ENCODE results near the gene HOXA6.

HOXA6 gene

DNA sequence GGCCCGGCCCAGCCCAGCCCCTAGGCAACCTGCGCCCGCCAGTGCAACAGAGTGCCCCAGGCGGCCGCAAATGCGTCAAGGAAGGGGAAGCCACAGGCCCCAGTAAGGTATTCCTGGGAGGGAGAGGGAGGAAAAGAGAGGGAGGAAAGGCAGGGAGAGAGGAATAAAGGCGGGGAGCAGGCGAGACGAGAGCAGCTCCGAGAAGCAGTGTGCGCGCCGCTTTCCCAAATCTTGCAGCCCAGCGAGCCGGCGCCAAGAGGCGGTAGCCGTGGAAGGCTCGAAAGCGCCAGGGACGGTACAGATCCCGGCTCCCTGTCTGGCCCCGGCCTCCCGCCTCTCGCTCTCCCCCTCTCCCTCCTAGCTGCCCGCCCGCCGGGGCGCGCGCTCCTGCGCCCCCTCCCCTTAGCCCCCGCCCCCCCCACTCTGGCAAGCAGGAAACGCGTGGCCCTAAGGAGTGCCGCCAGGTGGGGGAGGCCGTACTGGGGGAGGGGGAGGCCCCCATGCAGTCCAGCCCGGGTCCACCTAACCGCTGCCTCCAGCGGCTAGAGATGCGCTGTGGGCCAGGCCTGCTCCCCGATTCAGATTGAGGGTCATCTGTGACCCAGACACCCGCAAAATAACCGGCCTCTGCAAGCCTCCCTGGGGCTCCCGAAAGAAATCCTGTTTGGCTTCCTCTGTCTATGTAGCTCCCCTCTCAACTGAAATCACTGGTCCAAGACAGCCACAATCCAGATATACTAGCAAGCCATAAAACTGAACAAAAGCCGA is 22.3 kb upstream of the HOXA6 start:
- DNase-seq (no peak), ATAC-seq (ENCODE audit: insufficient read depth, low read depth) (no peak)
- no peak overlapping the region for H3K27ac ChIP-seq (ENCODE audit: low read length)
- H4K20me1 ChIP-seq (ENCODE audit: insufficient read depth, low read length): no peaks in the 10 kb centered on the region
- peaks cover 7% of the 10 kb centered on the region for H3K27me3 ChIP-seq (ENCODE audit: insufficient read depth, low read length, poor library complexity)
- no peaks in the 10 kb centered on the region for H3K4me1 ChIP-seq (ENCODE audit: insufficient read depth, low read length)
- no peak overlapping the region for H3K4me2 ChIP-seq (ENCODE audit: insufficient read depth, low read length)
- H3K79me2 ChIP-seq (ENCODE audit: insufficient read depth, low read length): no peaks in the 10 kb centered on the region
- H3K9ac ChIP-seq (ENCODE audit: low read depth, low read length): no peak overlapping the region
- no peak overlapping the region for H2AFZ ChIP-seq (ENCODE audit: low read depth, low read length)
- no peaks in the 10 kb centered on the region for H3K9me3 ChIP-seq (ENCODE audit: insufficient read depth, low read length, severe bottlenecking)
- no peaks in the 10 kb centered on the region for H3K36me3 ChIP-seq (ENCODE audit: insufficient read depth, low read length)
- TF ChIP-seq EZH2 (IDR thresholded peaks at IDR 0.05; ENCODE audit: borderline replicate concordance, low read depth, low read length, severe bottlenecking): no peak
- TF ChIP-seq, protein P1, sequence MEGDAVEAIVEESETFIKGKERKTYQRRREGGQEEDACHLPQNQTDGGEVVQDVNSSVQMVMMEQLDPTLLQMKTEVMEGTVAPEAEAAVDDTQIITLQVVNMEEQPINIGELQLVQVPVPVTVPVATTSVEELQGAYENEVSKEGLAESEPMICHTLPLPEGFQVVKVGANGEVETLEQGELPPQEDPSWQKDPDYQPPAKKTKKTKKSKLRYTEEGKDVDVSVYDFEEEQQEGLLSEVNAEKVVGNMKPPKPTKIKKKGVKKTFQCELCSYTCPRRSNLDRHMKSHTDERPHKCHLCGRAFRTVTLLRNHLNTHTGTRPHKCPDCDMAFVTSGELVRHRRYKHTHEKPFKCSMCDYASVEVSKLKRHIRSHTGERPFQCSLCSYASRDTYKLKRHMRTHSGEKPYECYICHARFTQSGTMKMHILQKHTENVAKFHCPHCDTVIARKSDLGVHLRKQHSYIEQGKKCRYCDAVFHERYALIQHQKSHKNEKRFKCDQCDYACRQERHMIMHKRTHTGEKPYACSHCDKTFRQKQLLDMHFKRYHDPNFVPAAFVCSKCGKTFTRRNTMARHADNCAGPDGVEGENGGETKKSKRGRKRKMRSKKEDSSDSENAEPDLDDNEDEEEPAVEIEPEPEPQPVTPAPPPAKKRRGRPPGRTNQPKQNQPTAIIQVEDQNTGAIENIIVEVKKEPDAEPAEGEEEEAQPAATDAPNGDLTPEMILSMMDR (IDR thresholded peaks at IDR 0.05; ENCODE audit: borderline replicate concordance, extremely low read depth, low read length, poor library complexity, severe bottlenecking): no peak
- H3K4me3 ChIP-seq (ENCODE audit: low read depth in 1 of 2, low read length in 2 of 2): no peak overlapping the region

DNA sequence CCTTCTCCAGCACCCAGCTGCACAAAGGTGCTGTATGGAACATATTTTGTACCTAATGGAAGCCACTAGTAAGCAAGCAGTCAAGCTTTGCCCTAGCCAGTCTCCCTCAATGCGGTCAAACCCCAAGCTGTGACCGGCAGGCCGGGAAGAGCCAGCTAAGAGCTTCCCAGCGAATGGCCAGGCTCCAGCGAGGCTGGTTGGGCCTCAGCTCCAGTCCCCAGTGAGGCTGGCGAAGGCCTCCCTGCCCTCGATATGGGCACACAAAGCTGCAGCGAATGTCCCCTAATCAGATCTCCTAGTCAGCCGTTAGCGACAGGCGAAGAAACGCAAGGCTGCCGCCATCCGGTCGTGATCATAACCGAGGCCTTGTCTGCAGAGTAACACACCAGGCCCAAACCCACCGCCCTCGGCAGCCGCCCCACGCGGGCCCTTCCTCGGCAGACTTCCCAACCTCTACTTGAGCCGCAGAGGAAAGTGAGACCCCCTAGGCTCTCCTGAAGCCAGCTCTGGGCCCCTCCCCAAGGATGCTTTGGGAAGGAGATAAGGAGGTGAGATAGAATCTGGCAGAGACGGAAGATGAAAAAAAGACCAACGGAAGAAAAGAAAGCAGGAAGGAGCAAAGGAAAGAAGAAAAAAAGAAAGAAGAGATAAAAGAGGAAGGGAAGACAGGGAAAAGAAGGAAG is 20.8 kb upstream of the HOXA6 start:
- Histone ChIP-seq H3K27me3 (ENCODE audit: insufficient read depth, low read length, poor library complexity) (peaks cover 7% of the 10 kb centered on the region), H3K79me2 (ENCODE audit: insufficient read depth, low read length) (no peaks in the 10 kb centered on the region), H3K9me3 (ENCODE audit: insufficient read depth, low read length, severe bottlenecking) (no peaks in the 10 kb centered on the region), H3K4me1 (ENCODE audit: insufficient read depth, low read length) (no peaks in the 10 kb centered on the region), H3K27ac (ENCODE audit: low read length) (no peak overlapping the region), H3K4me2 (ENCODE audit: insufficient read depth, low read length) (no peak overlapping the region), H3K4me3 (ENCODE audit: low read depth in 1 of 2, low read length in 2 of 2) (no peak overlapping the region), H4K20me1 (ENCODE audit: insufficient read depth, low read length) (no peaks in the 10 kb centered on the region), H3K36me3 (ENCODE audit: insufficient read depth, low read length) (no peaks in the 10 kb centered on the region), H3K9ac (ENCODE audit: low read depth, low read length) (no peak overlapping the region), H2AFZ (ENCODE audit: low read depth, low read length) (no peak overlapping the region)
- DNase-seq (no peak), ATAC-seq (ENCODE audit: insufficient read depth, low read depth) (no peak)
- no peak for TF ChIP-seq EZH2 (IDR thresholded peaks at IDR 0.05; ENCODE audit: borderline replicate concordance, low read depth, low read length, severe bottlenecking)
- TF ChIP-seq, protein P1 (IDR thresholded peaks at IDR 0.05; ENCODE audit: borderline replicate concordance, extremely low read depth, low read length, poor library complexity, severe bottlenecking): no peak

DNA sequence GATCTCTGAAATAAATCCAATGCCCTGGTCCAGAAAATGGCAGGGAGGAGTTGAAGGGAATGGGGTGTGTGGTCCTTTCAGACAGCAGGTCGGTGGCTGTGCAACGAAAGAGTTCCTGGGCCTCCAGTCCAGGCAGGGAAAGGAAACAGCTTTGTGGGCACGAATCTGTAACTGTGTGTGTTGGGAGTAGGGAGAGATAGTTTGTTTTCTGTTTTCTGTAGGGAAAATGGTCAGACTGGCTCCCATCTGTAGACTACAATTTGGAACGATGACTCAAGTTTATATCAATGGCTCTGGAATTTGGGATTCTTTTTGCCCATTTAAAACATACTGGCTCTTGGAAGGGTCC is 20.3 kb upstream of the HOXA6 start:
- no peaks in the 10 kb centered on the region for H3K79me2 ChIP-seq (ENCODE audit: insufficient read depth, low read length)
- no peaks in the 10 kb centered on the region for H3K4me1 ChIP-seq (ENCODE audit: insufficient read depth, low read length)
- H3K4me3 ChIP-seq (ENCODE audit: low read depth in 1 of 2, low read length in 2 of 2): no peak overlapping the region
- DNase-seq (no peak), ATAC-seq (ENCODE audit: insufficient read depth, low read depth) (no peak)
- H4K20me1 ChIP-seq (ENCODE audit: insufficient read depth, low read length): no peaks in the 10 kb centered on the region
- H2AFZ ChIP-seq (ENCODE audit: low read depth, low read length): no peak overlapping the region
- no peak for TF ChIP-seq EZH2 (IDR thresholded peaks at IDR 0.05; ENCODE audit: borderline replicate concordance, low read depth, low read length, severe bottlenecking)
- TF ChIP-seq, protein P1 (IDR thresholded peaks at IDR 0.05; ENCODE audit: borderline replicate concordance, extremely low read depth, low read length, poor library complexity, severe bottlenecking): no peak
- no peaks in the 10 kb centered on the region for H3K36me3 ChIP-seq (ENCODE audit: insufficient read depth, low read length)
- no peaks in the 10 kb centered on the region for H3K9me3 ChIP-seq (ENCODE audit: insufficient read depth, low read length, severe bottlenecking)
- no peak overlapping the region for H3K27ac ChIP-seq (ENCODE audit: low read length)
- no peak overlapping the region for H3K4me2 ChIP-seq (ENCODE audit: insufficient read depth, low read length)
- H3K9ac ChIP-seq (ENCODE audit: low read depth, low read length): no peak overlapping the region
- peaks cover 7% of the 10 kb centered on the region for H3K27me3 ChIP-seq (ENCODE audit: insufficient read depth, low read length, poor library complexity)

Measured in DND-41 (cell line).